Measurements from ENCODE around the gene HOXA7.

HOXA7 gene

DNA sequence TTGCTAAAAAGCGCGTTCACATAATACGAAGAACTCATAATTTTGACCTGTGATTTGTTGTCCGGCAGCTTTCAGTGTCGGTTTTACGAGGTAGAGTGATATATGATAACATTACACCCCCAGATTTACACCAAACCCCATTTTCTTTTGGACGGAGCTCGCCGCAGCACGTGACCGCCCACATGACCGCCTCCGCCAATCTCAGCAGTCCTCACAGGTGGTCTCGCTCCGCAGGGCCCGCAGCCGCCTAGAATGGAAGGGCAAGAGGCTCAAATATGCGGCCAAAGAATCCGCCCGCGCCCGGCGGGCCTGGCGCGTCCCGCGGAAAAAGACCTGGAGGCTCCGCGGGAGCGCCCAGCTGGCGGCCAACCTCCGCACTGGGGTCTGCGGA is at the start of gene HOXA7:
HOXA7 (minus strand) TSS at position 168 of the 391 bp plus-strand sequence; CDS start at position 38, 130 bp downstream.
- H3K4me3 ChIP-seq (ENCODE audit: low read depth, low read length) = peak within 1 kb of the TSS; percentile 13
- no peak for DNase-seq (ENCODE audit: low read depth)
- TF ChIP-seq, protein P1, sequence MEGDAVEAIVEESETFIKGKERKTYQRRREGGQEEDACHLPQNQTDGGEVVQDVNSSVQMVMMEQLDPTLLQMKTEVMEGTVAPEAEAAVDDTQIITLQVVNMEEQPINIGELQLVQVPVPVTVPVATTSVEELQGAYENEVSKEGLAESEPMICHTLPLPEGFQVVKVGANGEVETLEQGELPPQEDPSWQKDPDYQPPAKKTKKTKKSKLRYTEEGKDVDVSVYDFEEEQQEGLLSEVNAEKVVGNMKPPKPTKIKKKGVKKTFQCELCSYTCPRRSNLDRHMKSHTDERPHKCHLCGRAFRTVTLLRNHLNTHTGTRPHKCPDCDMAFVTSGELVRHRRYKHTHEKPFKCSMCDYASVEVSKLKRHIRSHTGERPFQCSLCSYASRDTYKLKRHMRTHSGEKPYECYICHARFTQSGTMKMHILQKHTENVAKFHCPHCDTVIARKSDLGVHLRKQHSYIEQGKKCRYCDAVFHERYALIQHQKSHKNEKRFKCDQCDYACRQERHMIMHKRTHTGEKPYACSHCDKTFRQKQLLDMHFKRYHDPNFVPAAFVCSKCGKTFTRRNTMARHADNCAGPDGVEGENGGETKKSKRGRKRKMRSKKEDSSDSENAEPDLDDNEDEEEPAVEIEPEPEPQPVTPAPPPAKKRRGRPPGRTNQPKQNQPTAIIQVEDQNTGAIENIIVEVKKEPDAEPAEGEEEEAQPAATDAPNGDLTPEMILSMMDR (IDR thresholded peaks at IDR 0.05; ENCODE audit: low read depth, low read length, missing control alignments) = no peak

DNA sequence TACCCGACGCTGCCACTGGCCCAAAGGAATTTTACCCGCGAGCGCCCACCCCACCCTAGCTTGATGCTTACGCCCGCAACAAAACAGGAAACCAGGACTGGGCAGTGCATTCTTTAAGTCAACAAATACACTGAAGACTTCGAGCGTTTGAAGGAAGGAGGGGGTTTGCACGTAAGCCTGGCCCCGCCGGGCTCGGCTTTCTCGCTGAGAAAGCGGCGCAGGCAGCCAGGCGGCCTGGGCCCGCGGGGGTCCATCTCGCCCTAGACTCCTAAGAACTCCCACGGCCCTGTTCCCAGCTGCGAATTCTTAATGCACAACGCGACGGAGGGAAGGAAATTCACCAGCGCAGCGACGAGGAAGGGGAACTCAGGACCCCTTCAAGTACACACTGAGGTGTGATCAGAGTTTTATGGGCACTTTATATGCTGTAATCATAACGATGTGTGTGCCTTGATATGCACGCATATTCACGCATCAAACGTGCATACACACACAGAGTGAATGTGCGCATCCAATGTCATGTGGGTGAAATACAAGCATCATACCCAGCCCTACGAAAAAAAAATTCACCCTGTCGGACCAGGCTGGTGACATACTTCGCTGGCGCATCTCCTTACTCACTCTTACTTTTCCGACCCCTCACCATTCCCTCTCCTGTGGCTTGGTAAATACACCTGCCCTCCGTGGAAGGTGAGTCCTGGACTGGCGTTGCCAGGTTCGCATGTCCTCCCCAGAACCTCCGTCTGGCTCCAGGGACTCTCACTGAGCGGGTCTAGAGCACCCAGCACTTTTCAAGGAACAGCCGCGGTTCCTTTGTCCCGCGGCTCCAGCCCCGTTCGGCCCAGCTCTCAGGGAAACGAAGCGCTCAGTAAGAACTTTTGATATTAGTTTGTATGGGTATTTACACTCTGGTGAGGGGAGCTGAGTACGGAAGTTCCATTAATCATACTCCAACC is 49.1 kb upstream of the HOXA7 start:
- TF ChIP-seq, protein P1 (IDR thresholded peaks at IDR 0.05; ENCODE audit: low read depth, low read length, missing control alignments) = no peak
- no peak for DNase-seq (ENCODE audit: low read depth)
- H3K4me3 ChIP-seq (ENCODE audit: low read depth, low read length) = no peak overlapping the region

DNA sequence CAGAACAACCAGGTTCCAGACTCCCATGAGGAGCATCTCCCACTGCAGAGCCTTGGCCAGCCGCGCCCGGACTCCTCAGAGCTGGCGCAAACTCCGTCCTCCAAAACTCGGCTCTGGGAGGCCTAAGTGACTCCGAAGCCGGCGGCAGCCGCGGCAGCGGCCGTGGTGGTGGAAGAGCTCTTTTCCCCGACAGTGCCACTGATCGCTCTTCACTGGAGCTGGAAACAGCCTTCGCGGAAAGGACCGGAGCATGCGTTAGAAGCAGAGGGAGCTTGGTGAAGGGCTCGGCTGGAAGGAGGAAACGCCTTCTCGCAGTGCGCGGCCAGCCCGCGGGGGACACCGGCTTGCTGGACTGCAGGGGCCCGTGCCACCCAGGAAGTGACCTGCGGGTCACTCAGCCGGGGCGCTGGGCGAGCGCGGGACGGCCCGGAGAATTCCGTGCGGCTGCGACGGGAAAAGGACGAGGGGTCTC is 48.4 kb upstream of the HOXA7 start:
- TF ChIP-seq, protein P1 (IDR thresholded peaks at IDR 0.05; ENCODE audit: low read depth, low read length, missing control alignments) = no peak
- H3K4me3 ChIP-seq (ENCODE audit: low read depth, low read length) = no peak overlapping the region
- no peak for DNase-seq (ENCODE audit: low read depth)

DNA sequence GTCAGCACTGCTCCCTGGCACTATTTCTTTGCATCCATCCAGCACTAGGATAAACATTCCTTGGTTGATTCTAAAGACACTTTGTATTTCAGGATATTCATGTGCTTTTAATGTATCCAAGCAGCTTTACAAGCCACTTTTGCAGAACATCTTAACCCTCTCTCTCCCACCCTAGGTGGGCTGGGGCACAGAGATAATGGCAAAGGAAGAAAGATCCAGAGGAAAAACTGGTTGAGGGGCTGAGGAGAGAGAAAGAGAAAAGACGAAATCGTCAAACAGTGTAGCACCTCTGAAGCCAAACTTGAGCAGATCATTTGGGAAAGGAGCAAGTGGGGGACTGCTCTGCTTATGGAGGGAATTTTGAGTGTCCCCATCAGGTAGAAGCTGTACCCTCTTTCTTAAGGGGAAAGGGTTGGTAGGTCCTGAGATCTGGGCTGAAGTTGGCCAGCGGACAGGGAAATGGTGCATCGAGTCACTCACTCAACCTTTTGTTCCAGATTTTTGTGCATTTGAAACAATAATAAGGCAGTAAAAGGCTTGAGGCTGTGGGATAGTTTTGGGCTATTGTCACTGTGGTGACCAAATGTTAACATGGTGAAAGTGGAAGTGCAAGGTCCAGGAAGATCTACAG is 47.6 kb upstream of the HOXA7 start:
- DNase-seq (ENCODE audit: low read depth) = no peak

GRCh38 chr7:27203365-27203953 is 47.0 kb upstream of the HOXA7 start:
- H3K4me3 ChIP-seq (ENCODE audit: low read depth, low read length) = no peak overlapping the region
- TF ChIP-seq, protein P1 (IDR thresholded peaks at IDR 0.05; ENCODE audit: low read depth, low read length, missing control alignments) = no peak
- DNase-seq (ENCODE audit: low read depth) = no peak

More for the DNA sequence above, 47.6 kb upstream of the HOXA7 start:
- TF ChIP-seq, protein P1 (IDR thresholded peaks at IDR 0.05; ENCODE audit: low read depth, low read length, missing control alignments) = no peak
- H3K4me3 ChIP-seq (ENCODE audit: low read depth, low read length) = no peak overlapping the region

- DNase-seq (ENCODE audit: low read depth) = no peak
- TF ChIP-seq, protein P1 (IDR thresholded peaks at IDR 0.05; ENCODE audit: low read depth, low read length, missing control alignments) = no peak
- H3K4me3 ChIP-seq (ENCODE audit: low read depth, low read length) = no peak overlapping the region
These were observed 46.3 kb upstream of the HOXA7 start for GRCh38 chr7:27202862-27203134.

All from GM12864 (cell line).